GM12878 (cell line): ENCODE measurements around the gene YWHAQ. TPM values are rescaled to one million over a fixed set of nuclear protein-coding genes. Genes with fewer than 3 reads are reported as not detected.

Experiments
- polyA plus RNA-seq, 11 experiments: library from polyadenylated mRNA; depleted of rRNA in 4 of 11; unstranded in 6 of 11; stranded (reverse) in 5 of 11; fragments of >200 nt; fragmentation: Nextera tagmentation in 4 of 11; fragmentation: Illumina TruSeq in 1 of 11; extraction: Ambion mirVana in 4 of 11; extraction: Trizol in 1 of 11; gene quantifications; 1 replicate in 1 of 11; 2 replicates in 10 of 11; pipeline versions ENCODE4 v1.2.1 to v1.2.3, GENCODE V29; 2011 to 2016; ENCODE audit warnings: inconsistent platforms in 2 of 11, missing spikeins in 2 of 11, low read depth in 1 of 11
- small RNA-seq: library from RNA; depleted of rRNA; stranded (forward); fragments of <200 nt; gene quantifications from one replicate; pipeline ENCODE3, GENCODE V24; 2014
- total RNA-seq, 4 experiments: library from RNA; depleted of rRNA in 3 of 4; stranded (reverse); fragments of >200 nt in 3 of 4; fragmentation: Illumina TruSeq in 1 of 4; extraction: Trizol in 1 of 4; gene quantifications; 2 replicates each; pipeline versions ENCODE4 v1.2.1 to v1.2.3, GENCODE V29; 2013 to 2021

YWHAQ gene
- total and polyA plus RNA-seq, 10 of the 15 experiments (the other 5 are each of a cell fraction or from before 2014, with no cell fraction given), result 63.0 to 515 (median 219) TPM

Small RNA genes lying within 50 kb of the gene (small RNA-seq; reads per million reads assigned to genes)
- not detected for gene RF00019

Other genes starting within 250 kb of the YWHAQ start
- 49.8 and 50.2 TPM in 2 replicates for gene ITGB1BP1, start 207.5 kb downstream of the YWHAQ start, total RNA-seq (2014; rRNA removed)
- 60.9 and 68.3 TPM in 2 replicates for gene ITGB1BP1, start 207.5 kb downstream of the YWHAQ start, total RNA-seq (2014; rRNA removed; fragmentation: Illumina TruSeq; extraction: Trizol)
- gene ITGB1BP1, start 207.5 kb downstream of the YWHAQ start, total RNA-seq (2021), result 108 and 115 TPM in 2 replicates
- 113 and 166 TPM in 2 replicates for gene ITGB1BP1, start 207.5 kb downstream of the YWHAQ start, polyA plus RNA-seq (2011; rRNA removed)
- 79.5 and 87.7 TPM in 2 replicates for gene ITGB1BP1, start 207.5 kb downstream of the YWHAQ start, polyA plus RNA-seq (2014; fragmentation: Illumina TruSeq; extraction: Trizol)
- 100 to 1,000 TPM in 1 of 2 experiments, 10 to 100 TPM in 1; 58.8 to 115 TPM for gene ITGB1BP1, start 207.5 kb downstream of the YWHAQ start, polyA plus RNA-seq (2014; fragmentation: Nextera tagmentation; extraction: Ambion mirVana)
- 67.3 and 81.0 TPM in 2 replicates for gene ITGB1BP1, start 207.5 kb downstream of the YWHAQ start, polyA plus RNA-seq (2014; rRNA removed)
- gene ITGB1BP1, start 207.5 kb downstream of the YWHAQ start, polyA plus RNA-seq (2016; fragmentation: Nextera tagmentation; extraction: Ambion mirVana), result 100 to 1,000 TPM; 271 to 273 TPM
- gene CPSF3, start 207.3 kb downstream of the YWHAQ start, total RNA-seq (2014; rRNA removed), result 67.7 and 72.3 TPM in 2 replicates
- 97.4 and 107 TPM in 2 replicates for gene CPSF3, start 207.3 kb downstream of the YWHAQ start, total RNA-seq (2014; rRNA removed; fragmentation: Illumina TruSeq; extraction: Trizol)
- gene CPSF3, start 207.3 kb downstream of the YWHAQ start, total RNA-seq (2021), result 62.1 and 62.2 TPM in 2 replicates
- gene CPSF3, start 207.3 kb downstream of the YWHAQ start, polyA plus RNA-seq (2011; rRNA removed), result 34.5 and 45.3 TPM in 2 replicates
- 83.5 and 116 TPM in 2 replicates for gene CPSF3, start 207.3 kb downstream of the YWHAQ start, polyA plus RNA-seq (2014; fragmentation: Illumina TruSeq; extraction: Trizol)
- 100 to 1,000 TPM in 1 of 2 experiments, 10 to 100 TPM in 1; 68.7 to 101 TPM for gene CPSF3, start 207.3 kb downstream of the YWHAQ start, polyA plus RNA-seq (2014; fragmentation: Nextera tagmentation; extraction: Ambion mirVana)
- 42.4 and 46.9 TPM in 2 replicates for gene CPSF3, start 207.3 kb downstream of the YWHAQ start, polyA plus RNA-seq (2014; rRNA removed)
- 100 to 1,000 TPM; 105 to 108 TPM for gene CPSF3, start 207.3 kb downstream of the YWHAQ start, polyA plus RNA-seq (2016; fragmentation: Nextera tagmentation; extraction: Ambion mirVana)
- gene IAH1, start 156.4 kb downstream of the YWHAQ start, total RNA-seq (2014; rRNA removed), result 62.6 and 73.0 TPM in 2 replicates
- 60.3 and 61.7 TPM in 2 replicates for gene IAH1, start 156.4 kb downstream of the YWHAQ start, total RNA-seq (2014; rRNA removed; fragmentation: Illumina TruSeq; extraction: Trizol)
- gene IAH1, start 156.4 kb downstream of the YWHAQ start, total RNA-seq (2021), result 56.8 and 57.4 TPM in 2 replicates
- gene IAH1, start 156.4 kb downstream of the YWHAQ start, polyA plus RNA-seq (2011; rRNA removed), result 120 and 141 TPM in 2 replicates
- gene IAH1, start 156.4 kb downstream of the YWHAQ start, polyA plus RNA-seq (2014; fragmentation: Illumina TruSeq; extraction: Trizol), result 72.0 and 72.2 TPM in 2 replicates
- 100 to 1,000 TPM; 120 to 125 TPM for gene IAH1, start 156.4 kb downstream of the YWHAQ start, polyA plus RNA-seq (2014; fragmentation: Nextera tagmentation; extraction: Ambion mirVana)
- 60.2 and 67.9 TPM in 2 replicates for gene IAH1, start 156.4 kb downstream of the YWHAQ start, polyA plus RNA-seq (2014; rRNA removed)
- 10 to 100 TPM; 78.6 to 83.3 TPM for gene IAH1, start 156.4 kb downstream of the YWHAQ start, polyA plus RNA-seq (2016; fragmentation: Nextera tagmentation; extraction: Ambion mirVana)
- 17.3 and 17.7 TPM in 2 replicates for gene ADAM17, start 75.2 kb downstream of the YWHAQ start, total RNA-seq (2014; rRNA removed)
- 18.5 and 19.2 TPM in 2 replicates for gene ADAM17, start 75.2 kb downstream of the YWHAQ start, total RNA-seq (2014; rRNA removed; fragmentation: Illumina TruSeq; extraction: Trizol)
- 16.4 and 18.9 TPM in 2 replicates for gene ADAM17, start 75.2 kb downstream of the YWHAQ start, total RNA-seq (2021)
- 8.1 and 9.9 TPM in 2 replicates for gene ADAM17, start 75.2 kb downstream of the YWHAQ start, polyA plus RNA-seq (2011; rRNA removed)
- 12.0 and 13.3 TPM in 2 replicates for gene ADAM17, start 75.2 kb downstream of the YWHAQ start, polyA plus RNA-seq (2014; fragmentation: Illumina TruSeq; extraction: Trizol)
- gene ADAM17, start 75.2 kb downstream of the YWHAQ start, polyA plus RNA-seq (2014; fragmentation: Nextera tagmentation; extraction: Ambion mirVana), result 1 to 10 TPM; 2.3 to 3.4 TPM
- 9.4 and 10.1 TPM in 2 replicates for gene ADAM17, start 75.2 kb downstream of the YWHAQ start, polyA plus RNA-seq (2014; rRNA removed)
- 10 to 100 TPM; 14.9 to 15.9 TPM for gene ADAM17, start 75.2 kb downstream of the YWHAQ start, polyA plus RNA-seq (2016; fragmentation: Nextera tagmentation; extraction: Ambion mirVana)
- gene TAF1B, start 212.5 kb upstream of the YWHAQ start, total RNA-seq (2014; rRNA removed), result 8.4 and 10.3 TPM in 2 replicates
- gene TAF1B, start 212.5 kb upstream of the YWHAQ start, total RNA-seq (2014; rRNA removed; fragmentation: Illumina TruSeq; extraction: Trizol), result 18.3 and 18.8 TPM in 2 replicates
- gene TAF1B, start 212.5 kb upstream of the YWHAQ start, total RNA-seq (2021), result 10.6 and 12.4 TPM in 2 replicates
- 15.9 and 19.5 TPM in 2 replicates for gene TAF1B, start 212.5 kb upstream of the YWHAQ start, polyA plus RNA-seq (2011; rRNA removed)
- gene TAF1B, start 212.5 kb upstream of the YWHAQ start, polyA plus RNA-seq (2014; fragmentation: Illumina TruSeq; extraction: Trizol), result 12.5 and 13.1 TPM in 2 replicates
- gene TAF1B, start 212.5 kb upstream of the YWHAQ start, polyA plus RNA-seq (2014; fragmentation: Nextera tagmentation; extraction: Ambion mirVana), result 1 to 10 TPM; 9.4 to 9.9 TPM
- 8.1 and 8.8 TPM in 2 replicates for gene TAF1B, start 212.5 kb upstream of the YWHAQ start, polyA plus RNA-seq (2014; rRNA removed)
- gene TAF1B, start 212.5 kb upstream of the YWHAQ start, polyA plus RNA-seq (2016; fragmentation: Nextera tagmentation; extraction: Ambion mirVana), result 10 to 100 TPM; 12.8 to 15.3 TPM